Breast epithelium (tissue), 4 donors: ENCODE measurements around the gene SPINT1. TPM values are rescaled to one million over a fixed set of nuclear protein-coding genes. Genes with fewer than 3 reads are reported as not detected.

Source experiments
- DNase-seq, 2 donors: peaks; one replicate each; pipeline ENCODE4 v3.0.0-alpha.2; 2019; ENCODE audit warnings: low spot score in 2 of 2
- H3K27ac ChIP-seq, 2 donors: fragments of 200-600 bp; sonication (generic) in 1 of 2; one replicate each; pipeline ENCODE4 v1.5.1; 2016 to 2019; ENCODE audit warnings: mild to moderate bottlenecking in 1 of 2
- H3K27me3 ChIP-seq, 2 donors: fragments of 200-600 bp; sonication (generic) in 1 of 2; one replicate each; pipeline versions ENCODE4 v1.5.1 to v1.6.0; 2017 to 2019; ENCODE audit warnings: control low read depth in 1 of 2, mild to moderate bottlenecking in 1 of 2
- H3K36me3 ChIP-seq: fragments of 200-600 bp; one replicate; pipeline ENCODE4 v1.5.1; 2019
- H3K4me1 ChIP-seq, 2 donors: fragments of 200-600 bp; sonication (generic); one replicate each; pipeline ENCODE4 v1.5.1; 2016 to 2019; ENCODE audit warnings: control low read depth in 1 of 2
- H3K4me3 ChIP-seq, 3 donors: fragments of 200-600 bp; sonication (generic); 1 replicate in 2 of 3; 2 replicates in 1 of 3; pipeline ENCODE4 v1.5.1; 2016 to 2019; ENCODE audit warnings: mild to moderate bottlenecking in 3 of 3, moderate library complexity in 2 of 3
- H3K9me3 ChIP-seq, 2 donors: fragments of 200-600 bp; sonication (generic) in 1 of 2; one replicate each; pipeline ENCODE4 v1.5.1; 2016 to 2019; ENCODE audit warnings: control low read depth in 1 of 2
- POLR2A ChIP-seq: fragments of 450-650 bp; IDR thresholded peaks from one replicate; pipeline ENCODE4 v1.6.1; 2016; ENCODE audit warnings: antibody characterized with exemption, mild to moderate bottlenecking, moderate library complexity
- POLR2AphosphoS5 ChIP-seq, 3 donors: sonication (generic); formaldehyde crosslinking; IDR thresholded peaks; one replicate each; pipeline ENCODE4 v1.6.1; 2017; ENCODE audit warnings: antibody characterized with exemption in 3 of 3
- intact Hi-C: fragments of 100-400 bp; cut with DNase I; formaldehyde crosslinking; loops from one replicate; pipeline ENCODE4 v1.15.1; 2023; ENCODE audit warnings: low total_unique reads
- total RNA-seq, 3 donors: library from RNA; depleted of rRNA; stranded (reverse); fragments of >200 nt; gene quantifications; one replicate each; pipeline ENCODE4 v1.1.0, GENCODE V29; 2016
- TF ChIP-seq, protein P1 (sequence below), 3 donors: fragments of 450-650 bp; IDR thresholded peaks; one replicate each; pipeline ENCODE4 v1.5.1; 2016 to 2017; ENCODE audit warnings: antibody characterized with exemption in 3 of 3, mild to moderate bottlenecking in 3 of 3, moderate library complexity in 3 of 3

Gene SPINT1
- total RNA-seq, 3 donors from 2014 or later, result 1.8 to 134 (median 86.5) TPM

DNA sequence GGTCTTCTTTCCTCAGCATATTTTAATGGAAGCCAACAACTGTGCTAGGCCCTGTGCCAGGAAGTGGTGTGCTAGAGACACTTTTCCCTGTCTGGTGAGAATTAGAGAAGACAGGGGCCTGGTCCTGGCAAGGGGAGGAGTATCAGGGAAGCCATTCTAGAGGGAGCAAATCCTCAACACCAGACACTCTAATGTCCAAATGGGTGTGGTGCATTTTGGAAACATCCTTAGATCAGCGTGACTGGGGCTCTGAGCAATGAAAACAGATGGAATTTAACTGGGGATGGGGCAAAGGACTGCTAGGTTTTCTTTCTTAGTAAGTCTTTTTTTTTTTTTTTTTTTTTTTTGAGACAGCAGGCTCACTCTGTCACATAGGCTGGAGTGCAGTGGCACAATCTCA is 42.7 kb downstream of the SPINT1 start:
- H3K9me3 ChIP-seq, result no peaks in the 10 kb centered on the region
- TF ChIP-seq, protein P1, sequence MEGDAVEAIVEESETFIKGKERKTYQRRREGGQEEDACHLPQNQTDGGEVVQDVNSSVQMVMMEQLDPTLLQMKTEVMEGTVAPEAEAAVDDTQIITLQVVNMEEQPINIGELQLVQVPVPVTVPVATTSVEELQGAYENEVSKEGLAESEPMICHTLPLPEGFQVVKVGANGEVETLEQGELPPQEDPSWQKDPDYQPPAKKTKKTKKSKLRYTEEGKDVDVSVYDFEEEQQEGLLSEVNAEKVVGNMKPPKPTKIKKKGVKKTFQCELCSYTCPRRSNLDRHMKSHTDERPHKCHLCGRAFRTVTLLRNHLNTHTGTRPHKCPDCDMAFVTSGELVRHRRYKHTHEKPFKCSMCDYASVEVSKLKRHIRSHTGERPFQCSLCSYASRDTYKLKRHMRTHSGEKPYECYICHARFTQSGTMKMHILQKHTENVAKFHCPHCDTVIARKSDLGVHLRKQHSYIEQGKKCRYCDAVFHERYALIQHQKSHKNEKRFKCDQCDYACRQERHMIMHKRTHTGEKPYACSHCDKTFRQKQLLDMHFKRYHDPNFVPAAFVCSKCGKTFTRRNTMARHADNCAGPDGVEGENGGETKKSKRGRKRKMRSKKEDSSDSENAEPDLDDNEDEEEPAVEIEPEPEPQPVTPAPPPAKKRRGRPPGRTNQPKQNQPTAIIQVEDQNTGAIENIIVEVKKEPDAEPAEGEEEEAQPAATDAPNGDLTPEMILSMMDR (IDR thresholded peaks at IDR 0.05), result no peak
- TF ChIP-seq POLR2AphosphoS5 (IDR thresholded peaks at IDR 0.05), result no peak
- no peak for TF ChIP-seq POLR2A
- no peaks in the 10 kb centered on the region for H3K36me3 ChIP-seq
- H3K27ac ChIP-seq, result no peak overlapping the region
- intact Hi-C loops, result no loop called here
- H3K4me1 ChIP-seq, result no peaks in the 10 kb centered on the region
- no peaks in the 10 kb centered on the region for H3K27me3 ChIP-seq
- DNase-seq, result no peak
- no peak overlapping the region for H3K4me3 ChIP-seq

DNA sequence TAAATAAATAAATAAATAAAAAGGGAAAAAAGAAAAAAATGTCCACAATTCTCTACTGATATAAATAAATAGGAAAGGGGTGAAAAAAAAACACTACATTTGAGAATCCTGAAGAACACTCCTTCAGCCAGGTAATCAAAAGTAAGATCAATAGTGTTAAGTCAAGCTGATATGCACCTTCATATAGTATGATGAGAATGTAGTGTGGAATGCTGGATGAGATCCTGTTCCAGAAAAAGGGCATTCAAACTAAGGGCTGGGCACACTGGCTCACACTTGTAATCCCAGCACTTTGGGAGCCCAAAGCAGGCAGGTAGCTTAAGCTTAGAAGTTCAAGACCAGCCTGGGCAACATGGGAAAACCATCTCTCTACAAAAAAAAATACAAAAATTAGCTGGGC is 45.3 kb downstream of the SPINT1 start:
- no peaks in the 10 kb centered on the region for H3K9me3 ChIP-seq
- intact Hi-C loops, result no loop called here
- H3K4me1 ChIP-seq, result peaks cover 0 to 5% of the 10 kb centered on the region in 2 donors
- H3K36me3 ChIP-seq, result no peaks in the 10 kb centered on the region
- TF ChIP-seq, protein P1 (IDR thresholded peaks at IDR 0.05), result no peak
- DNase-seq, result no peak
- no peaks in the 10 kb centered on the region for H3K27me3 ChIP-seq
- H3K4me3 ChIP-seq, result no peak overlapping the region
- no peak overlapping the region for H3K27ac ChIP-seq

DNA sequence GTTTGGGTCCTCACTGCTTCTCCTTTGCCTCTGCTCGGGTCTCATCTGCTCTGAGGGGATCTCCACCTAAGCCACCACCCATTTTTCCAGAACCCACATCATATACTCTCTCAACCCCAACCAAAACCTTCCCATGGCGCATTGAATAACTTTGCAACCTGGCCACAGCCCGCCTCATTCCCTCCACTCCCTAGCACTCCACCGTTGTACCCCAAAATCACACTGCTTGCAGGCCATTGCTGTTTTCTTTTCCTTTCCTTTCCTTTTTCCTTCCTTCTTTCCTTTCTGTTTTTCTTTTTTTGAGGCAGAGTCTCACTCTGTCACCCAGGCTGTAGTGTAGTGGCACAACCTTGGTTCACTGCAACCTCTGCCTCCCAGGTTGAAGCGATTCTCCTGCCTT is 47.3 kb downstream of the SPINT1 start:
- no peaks in the 10 kb centered on the region for H3K27me3 ChIP-seq
- peak overlapping the region in 1 of 2 donors; percentile 26 for H3K27ac ChIP-seq
- TF ChIP-seq POLR2A (no peak), POLR2AphosphoS5 (IDR thresholded peaks at IDR 0.05) (no peak)
- TF ChIP-seq, protein P1 (IDR thresholded peaks at IDR 0.05), result no peak
- DNase-seq, result no peak
- peaks cover 5 to 10% of the 10 kb centered on the region in 2 donors for H3K4me1 ChIP-seq
- no peaks in the 10 kb centered on the region for H3K9me3 ChIP-seq
- no peaks in the 10 kb centered on the region for H3K36me3 ChIP-seq
- H3K4me3 ChIP-seq, result no peak overlapping the region
- intact Hi-C loops, result no loop called here

DNA sequence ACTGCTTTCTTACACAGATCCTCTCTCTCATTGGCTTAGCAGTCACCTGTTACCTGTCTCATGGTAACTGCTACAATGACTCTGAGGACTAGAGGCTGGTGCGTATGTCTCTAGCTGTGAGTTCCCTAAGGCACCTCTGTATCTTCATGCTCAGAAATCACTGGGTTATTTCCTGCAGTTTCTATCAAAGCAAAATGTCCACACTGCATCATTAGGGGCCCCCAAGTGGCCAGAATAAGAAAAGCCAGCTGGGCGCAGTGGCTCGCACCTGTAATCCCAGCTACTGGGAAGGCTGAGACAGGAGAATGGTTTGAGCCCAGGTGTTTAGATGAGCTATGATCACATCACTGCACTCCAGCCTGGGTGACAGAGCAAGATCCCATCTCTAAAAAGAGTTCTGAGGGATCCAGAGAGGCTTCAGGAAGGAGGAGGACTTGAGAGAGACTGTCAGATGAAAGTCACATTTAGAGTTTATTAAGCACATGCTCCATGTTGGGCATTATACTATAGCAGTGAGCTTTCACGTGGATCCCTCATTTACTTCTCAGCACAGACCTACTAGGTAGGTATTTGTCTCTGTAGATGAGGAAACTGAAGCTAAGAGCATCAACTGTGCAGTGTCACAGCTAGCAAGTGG is 48.1 kb downstream of the SPINT1 start:
- Histone ChIP-seq H3K4me3 (no peak overlapping the region), H3K9me3 (no peaks in the 10 kb centered on the region), H3K27ac (peak overlapping the region in 1 of 2 donors; percentile 26), H3K4me1 (peaks cover 5 to 10% of the 10 kb centered on the region in 2 donors), H3K27me3 (no peaks in the 10 kb centered on the region), H3K36me3 (no peaks in the 10 kb centered on the region)
- TF ChIP-seq POLR2A (no peak), POLR2AphosphoS5 (IDR thresholded peaks at IDR 0.05) (no peak)
- TF ChIP-seq, protein P1 (IDR thresholded peaks at IDR 0.05), result peak; percentile 60 to 74 (median 63)
- intact Hi-C loops, result no loop called here
- no peak for DNase-seq

DNA sequence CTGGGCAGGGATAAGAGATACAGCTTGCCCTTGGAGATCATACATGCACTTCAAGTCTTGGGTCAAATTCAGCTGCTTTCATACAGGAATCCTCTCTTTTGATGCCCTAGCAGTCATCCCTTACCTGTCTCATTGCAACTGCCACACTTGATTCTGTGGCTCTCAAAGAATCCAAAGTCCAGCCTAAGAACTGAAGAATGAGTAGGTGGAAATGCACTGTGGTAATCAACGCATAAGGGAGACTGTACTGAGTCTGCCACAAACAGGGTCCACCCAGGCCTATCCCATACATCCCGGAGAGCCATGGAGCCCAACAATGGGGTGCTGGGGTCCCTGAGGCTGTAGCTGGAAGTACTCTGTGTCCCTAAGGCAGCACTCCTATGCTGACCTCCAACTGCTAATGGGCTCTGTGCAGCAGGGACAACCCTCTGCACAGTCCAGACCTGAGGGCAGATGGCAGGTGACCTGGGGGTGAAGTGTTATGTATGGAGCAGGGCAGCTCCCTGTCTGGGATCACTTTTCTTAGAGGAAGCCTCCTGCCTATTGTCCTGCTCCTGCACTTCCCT is 48.7 kb downstream of the SPINT1 start:
- Histone ChIP-seq H3K27ac (no peak overlapping the region), H3K4me1 (peaks cover 5 to 10% of the 10 kb centered on the region in 2 donors), H3K4me3 (no peak overlapping the region), H3K9me3 (no peaks in the 10 kb centered on the region), H3K27me3 (no peaks in the 10 kb centered on the region), H3K36me3 (no peaks in the 10 kb centered on the region)
- intact Hi-C loops, result no loop called here
- DNase-seq, result no peak
- TF ChIP-seq, protein P1 (IDR thresholded peaks at IDR 0.05), result no peak
- no peak for TF ChIP-seq POLR2AphosphoS5 (IDR thresholded peaks at IDR 0.05)
- TF ChIP-seq POLR2A, result no peak
